DMS79 (cell line): ENCODE results near the gene ERC2.

Experiments used
- DNase-seq: peaks from one replicate; lab custom pipeline; 2025; lab: John Stamatoyannopoulos, UW

The ERC2 gene

DNA sequence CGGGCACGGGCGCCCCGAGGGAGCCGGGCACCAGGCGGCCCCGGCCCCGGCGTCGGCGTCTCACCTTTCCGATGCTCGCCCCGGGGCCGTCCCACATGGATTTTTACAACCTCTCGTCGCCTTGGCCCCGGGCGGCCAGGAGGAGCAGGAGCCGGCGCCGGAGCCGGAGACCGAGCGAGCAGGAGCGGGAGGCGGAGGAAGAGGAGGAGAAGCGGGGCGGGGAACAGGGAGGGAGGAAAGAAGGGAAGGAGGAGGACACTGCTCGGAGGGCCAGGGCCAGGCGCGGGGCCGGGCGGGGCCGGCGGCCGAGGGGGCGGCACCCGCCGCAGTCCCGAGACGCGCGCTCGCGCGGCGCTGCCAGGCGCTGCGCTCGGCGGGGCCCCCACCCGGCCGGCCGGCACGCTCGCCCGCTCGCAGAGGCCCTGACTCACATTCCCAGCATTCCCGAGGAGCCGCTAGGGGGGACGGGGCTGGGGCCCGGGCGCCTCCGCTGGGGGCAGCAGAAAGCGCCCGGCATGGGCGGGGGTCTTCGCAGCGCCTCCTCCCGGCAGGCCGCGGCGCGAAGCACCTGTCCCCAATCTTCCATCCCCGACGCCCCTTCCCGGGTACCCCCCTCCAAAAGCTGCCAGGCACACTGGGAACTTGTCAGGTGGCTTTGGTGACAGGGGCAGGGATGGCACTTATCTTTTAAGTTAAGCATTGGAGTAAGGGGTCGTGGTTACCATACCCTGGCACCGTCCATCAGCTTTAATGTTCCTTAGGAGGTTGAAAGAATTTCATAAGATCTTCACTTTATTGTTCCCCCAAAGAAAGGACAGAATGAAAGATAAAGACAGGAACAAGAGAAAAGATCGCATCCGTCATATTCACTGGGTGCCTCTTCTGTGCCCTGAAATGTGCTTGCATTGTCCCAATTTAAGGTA, at the start of gene ERC2:
Gene ERC2, minus strand, starts transcription at position 284 of the 923 bp plus-strand sequence.
- no peak for DNase-seq

DNA sequence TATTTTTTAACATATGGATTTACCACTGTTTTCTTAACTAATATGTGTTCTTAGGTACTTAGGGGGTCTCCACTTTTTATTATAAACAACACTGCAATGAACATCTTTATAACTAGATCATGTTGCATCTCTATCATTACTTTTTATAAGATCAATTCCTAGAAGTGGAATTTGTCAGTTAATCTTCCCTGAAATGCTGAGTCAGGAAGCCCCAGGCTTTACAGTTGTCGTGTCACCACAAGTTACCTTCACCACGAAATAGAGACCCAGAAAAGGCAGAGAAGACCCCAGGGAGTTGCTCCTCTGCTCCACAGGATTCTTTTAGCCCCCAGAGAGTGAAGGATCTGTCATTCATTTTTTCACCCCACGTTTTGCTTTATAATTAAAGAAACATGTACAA, 34.5 kb upstream of the ERC2 start:
- DNase-seq: no peak

DNA sequence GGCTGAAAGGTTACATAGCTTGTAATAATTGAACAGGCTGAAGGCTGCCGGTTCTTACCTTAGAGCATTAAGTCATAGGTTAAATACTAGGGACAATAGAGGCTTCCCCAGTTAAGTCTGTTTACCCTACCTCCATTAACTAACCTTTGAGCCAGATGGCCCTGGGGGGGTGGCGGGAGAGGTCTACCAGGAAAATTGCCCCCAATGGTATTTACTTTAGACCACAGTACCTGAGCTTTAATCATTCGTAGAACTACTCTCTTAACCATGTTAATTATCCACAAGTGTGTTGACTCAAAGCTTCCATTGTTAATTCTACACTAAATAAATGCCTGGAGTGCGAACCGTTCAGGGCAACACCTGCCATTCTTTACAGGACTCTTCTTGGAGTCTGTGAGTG, 28.1 kb upstream of the ERC2 start:
- peak; percentile 13 for DNase-seq

DNA sequence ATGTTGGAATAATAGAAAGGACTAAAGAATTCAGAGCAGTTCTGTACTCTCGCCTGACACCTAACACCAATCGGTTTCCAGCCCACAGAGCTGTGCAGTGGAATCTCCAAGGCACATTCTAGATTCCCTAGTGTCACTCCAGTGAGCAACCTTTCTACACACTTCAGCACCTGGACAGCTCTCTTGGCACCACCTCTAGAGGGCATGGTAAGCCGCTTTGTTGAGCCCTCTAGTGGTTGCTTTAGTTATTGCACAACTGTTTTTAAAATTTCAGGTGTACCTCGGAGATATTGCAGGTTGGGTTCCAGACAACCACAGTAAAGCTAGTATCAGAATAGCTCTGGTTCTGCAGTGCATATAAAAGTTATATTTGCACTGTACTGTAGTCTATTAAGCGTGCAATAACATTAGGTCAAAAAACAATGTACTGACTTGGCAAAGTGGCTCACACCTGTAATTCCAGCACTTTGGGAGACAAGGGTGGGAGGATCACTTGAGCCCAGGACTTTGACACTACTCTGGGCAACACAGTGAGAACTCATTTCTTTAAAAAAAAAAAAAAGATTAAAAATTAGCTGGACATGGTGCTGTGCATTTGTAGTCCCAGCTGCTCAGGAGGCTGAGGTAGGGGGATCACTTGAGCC, 26.5 kb upstream of the ERC2 start:
- peak; percentile 29 for DNase-seq

DNA sequence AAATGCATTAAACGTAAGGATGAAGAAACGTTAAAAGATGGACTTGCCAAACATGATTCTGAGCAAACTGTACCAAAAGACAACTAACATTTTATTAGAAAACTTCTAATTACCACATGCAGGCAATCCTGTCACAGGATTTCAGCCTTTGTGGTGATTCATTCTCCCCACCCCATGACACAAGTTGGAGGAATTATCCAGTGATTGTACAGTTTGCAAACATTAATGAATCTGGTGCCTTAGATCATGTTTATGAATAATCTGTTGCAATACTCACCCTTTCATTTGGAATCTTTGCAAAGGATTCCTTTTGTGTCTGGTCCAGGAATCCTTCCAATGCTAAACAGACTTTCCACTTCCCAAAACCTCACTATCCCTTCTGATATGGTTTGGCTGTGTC, 23.3 kb upstream of the ERC2 start:
- DNase-seq: no peak

DNA sequence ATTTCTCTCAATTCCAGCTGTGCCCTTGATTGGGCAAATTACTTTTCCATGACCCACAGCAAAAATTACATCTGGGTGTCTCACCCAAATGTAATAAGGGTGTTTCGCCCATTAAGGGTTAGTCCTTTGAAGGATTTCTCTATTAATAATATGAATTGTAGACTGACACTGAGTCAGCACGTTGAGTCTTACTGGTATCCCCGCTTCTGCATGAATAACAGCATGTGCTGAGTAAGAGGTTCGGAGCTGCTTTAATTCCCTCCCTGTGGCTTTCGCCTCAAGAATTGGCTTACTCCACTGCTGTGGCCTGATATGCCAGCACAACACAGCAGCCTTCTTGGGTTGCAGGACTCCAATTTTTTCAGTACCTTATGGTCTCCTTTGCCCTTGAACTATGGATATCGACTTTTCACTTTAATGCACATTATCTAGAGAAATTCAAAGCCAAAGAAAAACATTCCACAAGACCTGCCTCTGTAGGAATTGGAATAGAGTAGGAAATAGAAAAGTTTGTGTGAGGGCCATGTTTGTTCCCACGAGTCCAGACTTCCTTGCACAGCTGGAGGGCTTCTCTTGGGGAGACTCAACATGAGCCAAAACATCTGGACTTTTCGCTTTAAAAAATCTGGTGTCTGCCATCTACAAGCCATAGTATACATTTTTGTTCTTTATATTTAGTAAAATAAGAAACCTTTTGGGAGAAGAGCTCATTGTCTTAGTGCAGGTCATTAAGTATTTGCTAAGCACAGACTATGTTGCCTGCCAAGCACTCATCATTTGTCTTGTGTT, 20.7 kb upstream of the ERC2 start:
- no peak for DNase-seq

DNA sequence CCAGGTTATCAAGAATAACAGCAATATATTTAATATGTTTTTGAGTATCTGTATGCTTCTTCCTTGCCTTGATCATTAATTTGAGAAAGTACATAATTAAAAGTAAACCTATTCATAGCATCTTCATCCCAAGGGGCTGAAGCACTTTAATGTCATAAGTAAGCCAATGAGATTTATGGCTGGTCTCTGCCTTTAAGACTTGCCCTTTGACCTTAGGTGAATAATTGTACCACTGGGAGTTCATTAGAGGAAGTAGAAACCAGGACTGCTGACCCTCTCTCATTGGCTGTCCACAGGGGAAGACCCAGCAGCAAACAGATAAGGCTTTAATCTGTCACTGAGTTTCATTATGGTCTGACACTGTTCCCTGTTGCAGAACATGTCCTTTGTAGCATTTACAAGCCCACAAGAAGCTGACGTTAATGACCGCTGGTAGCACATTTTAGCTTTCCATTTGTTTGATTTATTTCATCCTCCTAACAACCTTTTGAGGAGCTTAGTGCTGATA, 16.3 kb upstream of the ERC2 start:
- DNase-seq: no peak

DNA sequence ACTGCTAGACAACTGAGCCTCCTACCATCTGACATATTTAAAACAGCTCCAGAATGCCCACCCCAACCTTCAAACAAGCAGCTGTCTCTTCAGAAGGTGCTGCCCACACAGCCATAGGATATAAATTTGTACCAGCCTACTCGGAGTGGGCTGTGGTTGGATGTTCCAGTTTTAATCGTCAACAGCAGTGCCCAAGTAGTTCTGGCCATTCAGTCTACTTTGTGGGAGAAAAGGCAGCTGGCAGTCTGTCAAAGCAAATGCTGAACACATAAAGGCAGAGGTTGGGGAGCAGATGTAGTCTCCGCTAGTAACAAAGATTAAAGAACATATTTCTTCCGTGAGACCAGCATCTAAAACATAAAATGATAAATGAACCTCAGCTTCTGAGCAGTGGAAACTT, 15.9 kb upstream of the ERC2 start:
- no peak for DNase-seq

DNA sequence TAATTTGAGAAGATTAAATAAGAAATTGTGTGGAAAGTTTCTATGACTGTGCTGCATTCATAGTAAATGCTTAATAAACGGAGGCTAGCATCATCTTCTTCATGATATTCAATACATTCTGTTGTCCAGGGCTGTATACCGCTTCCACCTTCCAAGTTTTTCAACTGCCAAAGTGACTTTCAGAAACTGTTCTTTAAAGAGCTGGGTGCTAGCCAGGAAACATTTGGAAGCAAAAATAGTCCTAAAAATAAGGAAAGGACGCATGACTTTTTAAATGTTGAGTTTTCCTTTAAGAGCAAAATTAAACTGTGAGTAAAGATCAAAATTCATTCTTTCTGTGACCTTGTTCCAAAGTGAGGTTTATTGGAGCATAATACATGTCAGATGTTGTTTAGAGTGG, 9.4 kb upstream of the ERC2 start:
- DNase-seq: no peak

DNA sequence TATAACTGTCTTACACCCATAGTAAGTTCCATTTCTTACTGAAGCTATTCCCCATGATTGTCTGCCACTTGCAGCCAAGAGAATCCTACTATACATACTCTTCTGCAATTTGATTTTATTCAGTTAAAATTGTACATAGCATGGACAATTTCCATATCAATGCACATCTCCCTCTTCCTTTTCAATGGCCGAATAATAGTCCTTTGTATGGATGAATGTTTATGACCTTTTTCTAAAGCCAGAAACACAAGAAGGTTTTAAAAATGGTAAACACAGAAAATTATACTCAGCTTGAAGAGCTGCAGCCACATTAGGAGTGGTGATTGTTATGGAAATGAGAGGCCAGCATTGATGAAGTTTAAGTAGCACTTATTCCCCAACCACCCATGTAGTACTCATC, 8.5 kb upstream of the ERC2 start:
- no peak for DNase-seq

DNA sequence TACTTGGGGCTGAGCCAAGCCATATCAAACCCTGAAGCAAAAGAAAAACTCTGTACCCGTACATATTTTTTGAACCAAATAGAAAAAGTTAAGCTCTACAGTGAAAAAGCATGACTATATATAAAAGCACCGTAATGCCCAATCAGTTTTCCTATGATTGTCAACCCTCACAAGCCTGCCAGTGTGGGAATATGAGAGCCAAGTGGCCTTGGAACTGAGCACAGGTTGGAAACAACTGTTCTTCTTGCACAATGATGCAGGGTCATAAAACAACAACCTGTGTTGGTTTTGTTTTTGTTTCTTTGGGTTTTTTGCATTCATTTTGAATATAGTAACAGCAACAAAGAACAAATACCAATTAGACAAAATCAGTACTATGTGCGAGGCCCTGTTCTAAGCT, 3.5 kb upstream of the ERC2 start:
- DNase-seq: no peak

DNA sequence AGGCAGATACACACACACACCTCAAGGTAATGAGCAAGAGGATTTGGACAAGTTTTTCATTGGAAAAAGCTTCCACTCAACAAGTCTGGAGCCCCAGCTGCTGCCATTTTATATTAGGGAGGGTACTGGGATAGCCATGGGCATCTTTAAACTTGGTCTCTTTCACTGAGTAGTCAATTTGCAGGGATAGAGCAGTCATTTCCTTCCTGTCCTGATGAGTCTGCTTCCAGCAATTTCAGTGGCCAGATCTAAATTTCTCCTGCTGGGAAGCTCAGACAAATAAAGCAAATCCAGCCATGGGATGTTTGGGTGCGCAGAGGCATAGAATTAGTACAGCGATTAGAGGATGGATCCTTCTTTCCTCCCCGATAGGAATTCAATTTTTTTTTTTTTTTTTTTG, 874 bp upstream of the ERC2 start:
- no peak for DNase-seq

DNA sequence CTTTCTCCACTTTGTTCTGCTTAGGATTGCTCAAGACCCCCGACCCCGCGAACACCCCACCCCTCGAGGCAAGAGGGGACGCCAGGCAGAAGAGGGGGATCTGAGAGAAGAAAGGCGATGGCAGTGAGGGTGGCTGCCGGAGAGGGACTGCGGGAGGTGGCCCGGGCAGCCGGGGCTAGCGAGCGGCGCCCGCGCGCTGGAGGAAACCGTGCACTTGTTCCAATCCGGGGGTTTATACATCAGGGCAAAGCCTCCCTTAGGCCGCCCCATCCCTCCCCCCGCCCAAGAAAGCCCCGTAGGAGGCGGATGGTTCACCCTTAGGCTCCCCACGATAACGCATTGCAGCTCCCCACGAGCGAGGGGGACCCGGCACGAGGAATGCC, 475 bp downstream of the ERC2 start:
- DNase-seq: no peak

DNA sequence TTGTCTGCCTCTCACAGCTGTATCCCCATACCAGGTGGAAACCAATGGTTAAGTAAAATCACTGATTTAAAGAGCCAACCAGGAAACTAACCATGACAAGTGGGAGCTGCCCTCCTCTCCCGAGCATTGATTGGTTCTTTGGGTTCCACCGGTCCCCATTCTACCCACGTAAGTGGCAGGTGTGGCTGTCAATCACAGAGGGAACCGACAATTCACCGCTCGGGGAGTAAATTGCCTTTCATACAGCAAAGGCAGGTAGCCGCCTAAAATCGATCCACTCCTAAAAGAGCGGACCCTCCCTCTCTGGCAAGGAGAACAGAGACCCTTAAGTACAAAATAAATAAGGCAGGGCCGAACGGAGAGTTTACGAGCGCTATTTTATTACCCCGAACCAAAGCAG, 1.2 kb downstream of the ERC2 start:
- DNase-seq: peak; percentile 64

DNA sequence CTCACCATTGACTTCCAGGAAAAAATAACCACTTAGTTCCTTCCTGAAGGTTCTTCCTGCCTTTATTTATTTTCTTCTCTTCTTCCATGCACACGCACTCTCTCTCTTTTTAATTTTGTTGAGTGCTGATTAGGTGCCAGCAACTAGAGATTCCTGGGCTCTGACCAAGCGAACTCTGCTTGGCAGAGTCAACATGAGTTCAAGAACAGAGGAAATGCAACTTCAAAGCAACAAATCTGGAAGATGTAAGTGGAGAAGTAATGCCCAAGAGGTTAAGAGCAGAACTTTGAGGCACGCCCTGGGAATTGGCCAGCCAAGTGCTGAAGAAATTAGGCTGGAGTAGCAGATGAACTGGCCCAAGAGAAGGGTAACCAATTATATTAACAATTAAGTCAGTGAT, 8.5 kb downstream of the ERC2 start:
- no peak for DNase-seq

DNA sequence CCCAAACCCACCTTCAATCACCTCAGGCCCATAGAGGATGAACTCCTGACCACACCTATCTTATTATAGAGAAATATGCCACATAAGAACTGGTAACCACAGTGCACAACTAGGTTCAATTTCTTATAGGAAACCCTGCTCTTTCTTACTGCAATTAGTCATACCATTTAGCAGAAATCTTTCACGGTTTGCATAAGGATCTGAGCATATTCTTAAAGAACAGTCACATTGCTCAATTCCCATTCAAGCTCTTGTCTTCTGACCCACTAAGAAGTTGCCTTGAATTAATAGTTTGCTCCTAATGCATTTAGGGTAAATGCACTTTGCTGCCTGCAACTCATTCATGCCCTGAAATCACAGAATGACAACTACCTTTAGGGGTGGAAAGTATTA, 9.2 kb downstream of the ERC2 start:
- DNase-seq: no peak

DNA sequence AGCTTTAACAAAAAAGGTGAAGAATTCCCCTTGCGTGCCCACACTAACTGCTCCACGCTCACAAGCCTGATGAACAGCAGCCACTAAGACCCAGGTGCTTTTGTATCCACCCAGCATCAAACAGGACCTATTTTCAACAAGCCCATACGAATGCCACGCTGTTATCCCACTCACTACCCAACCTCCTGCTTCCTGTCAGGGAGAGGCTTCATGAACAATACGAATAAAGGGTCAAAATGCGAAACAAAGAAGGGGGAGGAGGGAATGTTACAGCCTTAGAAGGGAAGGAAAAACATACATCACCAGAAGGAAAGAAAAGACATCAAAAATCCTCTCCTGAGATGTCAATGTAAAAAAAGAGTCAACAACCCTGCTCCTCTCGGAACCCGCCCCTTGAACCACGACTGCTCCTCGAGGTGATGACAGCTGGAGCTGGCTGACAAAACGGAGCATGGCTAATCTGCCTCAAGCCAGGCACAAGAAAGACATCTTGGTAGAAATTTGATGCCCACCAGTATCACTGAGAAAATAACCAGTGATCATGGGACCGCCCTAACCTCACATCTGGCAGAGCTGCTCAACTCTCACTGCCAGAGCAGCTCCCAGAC, 9.7 kb downstream of the ERC2 start:
- DNase-seq: no peak

DNA sequence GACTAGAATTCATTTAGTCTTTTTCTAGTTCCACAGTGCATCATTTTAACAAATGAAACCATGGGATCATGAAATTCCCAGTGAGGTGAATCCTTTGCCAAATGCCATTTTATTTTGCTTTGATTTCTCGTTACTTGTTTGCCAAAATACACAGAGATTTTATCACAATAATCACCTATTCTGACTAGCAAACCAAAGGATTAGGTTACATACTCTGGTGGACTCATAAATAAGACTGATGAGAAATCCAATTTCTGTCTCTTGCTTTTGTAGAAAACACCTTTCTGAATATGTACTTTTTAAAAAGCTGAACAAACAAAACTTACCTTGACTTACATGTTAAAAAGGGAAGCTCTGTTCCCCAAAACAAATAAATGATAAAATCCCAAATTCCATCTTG, 12.2 kb downstream of the ERC2 start:
- DNase-seq: no peak

DNA sequence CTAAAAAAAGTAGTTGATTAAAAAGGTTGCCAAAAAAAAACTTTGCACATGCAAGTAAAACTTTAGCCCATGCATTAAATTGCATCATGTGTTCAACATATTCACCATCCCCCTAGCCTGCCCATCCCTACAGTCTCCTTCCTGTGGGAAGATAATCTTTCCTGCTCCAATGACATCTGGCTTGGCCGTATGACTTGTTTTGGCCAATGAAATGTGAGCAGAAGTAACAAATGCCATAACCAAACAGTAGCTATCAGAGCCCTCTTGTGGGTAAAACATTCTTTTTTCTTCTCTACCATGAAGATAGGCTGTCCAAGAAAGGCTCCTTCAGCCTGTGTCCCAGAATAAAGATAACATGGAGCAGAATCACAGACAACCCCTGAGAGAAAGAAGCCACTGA, 15.3 kb downstream of the ERC2 start:
- no peak for DNase-seq

DNA sequence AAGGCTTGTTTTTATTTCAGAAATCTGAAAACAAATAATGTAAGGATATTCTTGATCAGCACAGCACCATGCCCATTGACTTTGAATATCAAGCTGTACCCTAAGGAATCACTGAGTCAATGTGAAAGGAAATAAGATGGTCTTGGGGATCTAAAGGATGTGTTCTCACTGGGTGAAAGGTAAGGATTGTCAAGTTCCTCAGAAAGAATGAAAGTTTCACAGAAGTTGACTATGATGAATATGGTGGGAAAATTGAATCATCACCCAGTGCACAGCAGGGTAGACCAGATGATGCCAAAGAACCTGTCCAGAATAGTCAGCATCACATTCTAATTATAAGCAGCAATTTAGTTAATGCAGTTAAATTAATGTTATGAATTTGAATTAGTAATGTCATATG, 16.2 kb downstream of the ERC2 start:
- DNase-seq: no peak

DNA sequence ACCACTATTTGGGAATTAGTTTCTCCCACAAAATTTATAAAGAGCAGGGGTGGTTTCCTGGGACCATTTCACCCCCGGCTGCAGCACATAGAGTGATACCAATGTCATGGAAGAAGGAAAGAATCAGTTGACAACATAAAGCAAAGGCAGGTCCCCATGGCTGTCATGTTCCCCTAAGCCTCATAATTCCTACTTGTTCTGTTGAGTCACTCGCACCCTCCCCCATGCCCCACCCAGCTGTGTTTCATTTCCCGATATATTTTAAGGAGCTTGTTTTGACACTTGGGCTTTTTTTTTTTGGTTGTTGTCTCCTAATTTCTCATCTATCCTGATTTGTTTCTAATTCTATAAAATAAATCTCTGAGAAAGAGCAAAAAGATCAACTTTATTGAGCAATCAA, 24.9 kb downstream of the ERC2 start:
- DNase-seq: no peak

DNA sequence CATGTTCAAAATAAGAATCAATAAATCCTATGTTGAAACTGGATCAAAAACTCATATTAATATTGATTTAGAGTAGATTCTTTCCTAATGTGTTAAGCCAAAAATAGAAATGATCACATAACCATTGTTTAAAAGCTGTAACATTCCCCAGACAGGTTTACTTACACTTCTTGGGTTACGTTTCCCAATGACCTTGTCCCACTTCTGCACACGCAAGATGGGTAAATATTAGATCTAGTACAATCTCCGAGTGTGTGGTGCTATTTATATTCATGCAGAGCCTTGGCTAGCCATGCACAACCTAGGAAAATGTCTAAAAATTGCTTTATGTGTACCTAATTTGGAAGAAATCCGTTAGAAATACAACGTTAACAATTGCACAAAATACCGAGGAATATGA, 39.6 kb downstream of the ERC2 start:
- no peak for DNase-seq
